Kidney epithelial cell (primary cell): Measurements from ENCODE around the gene SLC12A5. TPM values are rescaled to one million over a fixed set of nuclear protein-coding genes. Genes with fewer than 3 reads are reported as not detected.

Source experiments
- DNase-seq: peaks from one replicate; pipeline ENCODE4 v3.0.0-alpha.2; 2010; ENCODE audit warnings: low read depth
- H3K27me3 ChIP-seq: 2 replicates; pipeline ENCODE4 v1.6.0; 2011; ENCODE audit warnings: low read length; ENCODE audit not compliant: control insufficient read depth, insufficient read depth
- H3K36me3 ChIP-seq: 2 replicates; pipeline ENCODE4 v1.5.1; 2011; ENCODE audit warnings: low read length; ENCODE audit not compliant: control insufficient read depth, insufficient read depth
- H3K4me3 ChIP-seq: 2 replicates; pipeline ENCODE4 v1.5.1; 2011; ENCODE audit warnings: low read depth, mild to moderate bottlenecking, control low read depth, low read length
- CTCF ChIP-seq: IDR thresholded peaks from 2 replicates; pipeline ENCODE4 v1.5.1; 2011; ENCODE audit warnings: mild to moderate bottlenecking, moderate library complexity, low read length, control low read depth, inconsistent platforms; ENCODE audit not compliant: insufficient read depth, poor library complexity, severe bottlenecking
- total RNA-seq: library from RNA; depleted of rRNA; stranded (reverse); fragments of >200 nt; gene quantifications from 2 replicates; pipeline ENCODE4 v1.2.3, GENCODE V29; 2015

The SLC12A5 gene
- total RNA-seq, 1 donor from 2014 or later: not detected

GRCh38 chr20:46076806-46077205 lies 47.8 kb downstream of the SLC12A5 start:
- Histone ChIP-seq H3K4me3 (no peak overlapping the region), H3K36me3 (no peaks in the 10 kb centered on the region), H3K27me3 (no peaks in the 10 kb centered on the region)
- DNase-seq: no peak
- no peak for TF ChIP-seq CTCF

GRCh38 chr20:46077642-46078305 lies 48.8 kb downstream of the SLC12A5 start:
- DNase-seq: no peak
- H3K27me3 ChIP-seq: no peaks in the 10 kb centered on the region
- no peak overlapping the region for H3K4me3 ChIP-seq
- no peaks in the 10 kb centered on the region for H3K36me3 ChIP-seq
- no peak for TF ChIP-seq CTCF

GRCh38 chr20:46078954-46079353 lies 49.9 kb downstream of the SLC12A5 start:
- Histone ChIP-seq H3K4me3 (no peak overlapping the region), H3K36me3 (no peaks in the 10 kb centered on the region), H3K27me3 (no peaks in the 10 kb centered on the region)
- no peak for DNase-seq
- no peak for TF ChIP-seq CTCF

GRCh38 chr20:46081074-46081473 lies 52.1 kb downstream of the SLC12A5 start:
- H3K36me3 ChIP-seq: no peaks in the 10 kb centered on the region
- no peak for DNase-seq
- H3K4me3 ChIP-seq: no peak overlapping the region
- no peaks in the 10 kb centered on the region for H3K27me3 ChIP-seq
- no peak for TF ChIP-seq CTCF

- TF ChIP-seq CTCF: no peak
- H3K27me3 ChIP-seq: no peaks in the 10 kb centered on the region
- no peak for DNase-seq
- no peak overlapping the region for H3K4me3 ChIP-seq
- no peaks in the 10 kb centered on the region for H3K36me3 ChIP-seq
These were observed 54.1 kb downstream of the SLC12A5 start for GRCh38 chr20:46083101-46083500.

GRCh38 chr20:46083531-46084061 lies 54.6 kb downstream of the SLC12A5 start:
- no peak overlapping the region for H3K4me3 ChIP-seq

More at GRCh38 chr20:46083531-46084061, 54.6 kb downstream of the SLC12A5 start:
- Histone ChIP-seq H3K36me3 (no peaks in the 10 kb centered on the region), H3K27me3 (no peaks in the 10 kb centered on the region)
- TF ChIP-seq CTCF: no peak
- no peak for DNase-seq
